ENCODE results near the gene ATP8B3.
"Not testable (repeated sequence)": the region's sequence is repeated elsewhere in the genome, so short reads cannot be mapped to it uniquely, and the experiment has no call there.

ATP8B3 gene

GRCh38 chr19:1774989-1775772, 36.9 kb downstream of the ATP8B3 start:
- in situ Hi-C loops (cut with HindIII; ENCODE audit: low sequenced_read_pairs), result no loop called here

DNA sequence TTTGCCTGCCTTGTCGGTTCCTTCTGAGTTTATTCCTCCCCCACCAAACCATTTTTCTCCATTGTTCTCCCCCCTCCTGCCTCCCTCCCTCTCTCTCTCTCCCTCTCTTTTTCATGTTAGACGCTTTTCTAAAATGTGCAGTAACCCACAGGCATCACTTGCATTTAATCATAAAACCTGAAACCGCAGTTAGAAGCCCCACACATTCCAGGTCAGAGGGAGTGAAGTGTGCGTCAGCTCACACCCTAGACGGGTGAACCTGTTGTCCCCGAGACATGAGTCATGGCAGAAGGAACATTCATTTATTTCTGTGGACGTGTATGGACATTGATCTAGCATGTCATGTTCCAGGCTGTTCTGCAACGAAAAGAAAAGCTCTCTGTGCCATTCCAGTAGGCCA, 38.9 kb downstream of the ATP8B3 start:
- in situ Hi-C loops (cut with HindIII; ENCODE audit: low sequenced_read_pairs), result no loop called here

GRCh38 chr19:1770866-1771576, 41.1 kb downstream of the ATP8B3 start:
- in situ Hi-C loops (cut with HindIII; ENCODE audit: low sequenced_read_pairs), result no loop called here

DNA sequence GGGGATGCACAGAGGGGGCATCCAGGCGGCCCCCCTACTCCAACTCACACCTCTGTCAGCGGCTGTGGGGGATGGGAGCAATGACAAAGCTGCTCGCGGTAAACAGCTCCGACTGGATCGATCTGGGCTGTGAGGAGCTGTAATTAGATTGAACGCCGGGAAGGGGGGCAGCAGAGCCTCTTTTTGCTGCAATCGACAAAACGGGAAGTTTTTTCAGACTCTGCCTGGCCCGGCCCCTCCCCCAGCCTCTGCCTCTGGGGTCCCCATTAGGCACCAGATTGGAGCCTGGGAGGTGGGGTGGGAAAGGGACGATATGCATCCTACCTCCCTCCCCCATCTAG, 42.5 kb downstream of the ATP8B3 start:
- in situ Hi-C loops (cut with HindIII; ENCODE audit: low sequenced_read_pairs), result no loop called here

- in situ Hi-C loops (cut with HindIII; ENCODE audit: low sequenced_read_pairs), result no loop called here
These were observed 43.0 kb downstream of the ATP8B3 start for GRCh38 chr19:1768918-1769644.

- in situ Hi-C loops (cut with HindIII; ENCODE audit: low sequenced_read_pairs), result no loop called here
These were observed 43.8 kb downstream of the ATP8B3 start for GRCh38 chr19:1768248-1768647.

GRCh38 chr19:1767464-1767933, 44.6 kb downstream of the ATP8B3 start:
- in situ Hi-C loops (cut with HindIII; ENCODE audit: low sequenced_read_pairs), result no loop called here

- in situ Hi-C loops (cut with HindIII; ENCODE audit: low sequenced_read_pairs), result no loop called here
These were observed 45.2 kb downstream of the ATP8B3 start for GRCh38 chr19:1766800-1767352.

DNA sequence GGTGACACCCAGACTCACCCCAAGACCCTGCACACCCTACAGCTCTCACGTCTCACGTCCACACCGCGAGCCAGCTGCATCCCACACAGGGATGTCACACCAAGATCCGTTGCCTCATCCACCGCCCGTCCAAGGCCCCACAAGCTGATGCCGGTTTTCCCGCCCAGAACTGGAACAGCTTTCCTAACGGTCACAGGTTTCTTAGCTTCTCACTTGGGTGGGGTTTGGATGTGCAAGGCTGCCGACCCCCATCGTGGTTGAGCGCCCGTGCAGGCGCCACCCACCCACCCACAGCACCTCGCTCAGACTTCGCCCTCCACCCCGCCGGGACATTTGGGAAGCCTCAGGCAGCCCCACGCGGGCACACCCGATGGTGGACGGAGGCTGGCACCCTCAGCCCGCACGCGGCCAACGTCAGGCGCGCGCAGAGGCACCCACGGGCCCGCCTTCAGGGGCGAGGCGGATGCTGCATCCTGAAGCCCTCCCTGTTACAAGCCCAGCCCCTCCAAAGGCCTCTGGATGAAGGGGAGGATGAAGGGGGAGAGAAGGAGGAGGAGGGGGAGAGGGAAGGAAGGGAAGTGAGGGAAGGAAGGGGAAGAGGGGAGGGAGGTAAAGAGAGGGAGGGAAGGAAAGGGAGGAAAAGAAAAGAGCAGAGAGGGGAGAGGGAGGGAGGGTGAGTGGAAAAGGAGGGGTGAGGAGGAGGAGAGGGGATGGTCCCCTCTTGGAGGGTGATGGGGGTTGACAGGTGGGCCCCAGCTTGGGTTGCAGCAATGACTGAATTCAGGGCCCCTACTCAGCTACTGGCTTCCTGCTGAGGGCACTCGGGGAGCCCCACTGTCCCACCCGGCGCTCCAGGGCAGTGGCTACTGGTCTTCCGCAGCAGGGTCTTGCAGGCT, 45.9 kb downstream of the ATP8B3 start:
- in situ Hi-C loops (cut with HindIII; ENCODE audit: low sequenced_read_pairs), result no loop called here

GRCh38 chr19:1765232-1765903, 46.7 kb downstream of the ATP8B3 start:
- in situ Hi-C loops (cut with HindIII; ENCODE audit: low sequenced_read_pairs), result no loop called here

DNA sequence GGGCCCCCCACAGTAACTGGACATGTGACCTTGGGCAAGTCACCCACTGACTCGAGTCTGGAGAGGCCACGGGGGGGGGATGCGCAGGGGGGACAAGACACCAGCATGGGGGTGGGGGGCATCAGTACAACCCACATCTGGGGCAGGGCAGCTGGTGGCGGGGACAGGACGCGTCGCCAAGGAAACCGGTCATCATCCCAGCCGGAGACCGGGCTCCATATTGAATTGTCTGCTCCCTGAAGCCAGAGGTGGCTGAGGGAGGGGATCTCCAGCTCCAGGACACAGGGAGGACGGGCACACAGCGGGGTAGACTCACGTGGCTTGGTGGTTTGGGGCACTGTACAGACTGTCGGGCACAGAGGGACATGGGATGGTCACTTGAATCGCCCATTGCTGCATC, 47.3 kb downstream of the ATP8B3 start:
- in situ Hi-C loops (cut with HindIII; ENCODE audit: low sequenced_read_pairs), result no loop called here

DNA sequence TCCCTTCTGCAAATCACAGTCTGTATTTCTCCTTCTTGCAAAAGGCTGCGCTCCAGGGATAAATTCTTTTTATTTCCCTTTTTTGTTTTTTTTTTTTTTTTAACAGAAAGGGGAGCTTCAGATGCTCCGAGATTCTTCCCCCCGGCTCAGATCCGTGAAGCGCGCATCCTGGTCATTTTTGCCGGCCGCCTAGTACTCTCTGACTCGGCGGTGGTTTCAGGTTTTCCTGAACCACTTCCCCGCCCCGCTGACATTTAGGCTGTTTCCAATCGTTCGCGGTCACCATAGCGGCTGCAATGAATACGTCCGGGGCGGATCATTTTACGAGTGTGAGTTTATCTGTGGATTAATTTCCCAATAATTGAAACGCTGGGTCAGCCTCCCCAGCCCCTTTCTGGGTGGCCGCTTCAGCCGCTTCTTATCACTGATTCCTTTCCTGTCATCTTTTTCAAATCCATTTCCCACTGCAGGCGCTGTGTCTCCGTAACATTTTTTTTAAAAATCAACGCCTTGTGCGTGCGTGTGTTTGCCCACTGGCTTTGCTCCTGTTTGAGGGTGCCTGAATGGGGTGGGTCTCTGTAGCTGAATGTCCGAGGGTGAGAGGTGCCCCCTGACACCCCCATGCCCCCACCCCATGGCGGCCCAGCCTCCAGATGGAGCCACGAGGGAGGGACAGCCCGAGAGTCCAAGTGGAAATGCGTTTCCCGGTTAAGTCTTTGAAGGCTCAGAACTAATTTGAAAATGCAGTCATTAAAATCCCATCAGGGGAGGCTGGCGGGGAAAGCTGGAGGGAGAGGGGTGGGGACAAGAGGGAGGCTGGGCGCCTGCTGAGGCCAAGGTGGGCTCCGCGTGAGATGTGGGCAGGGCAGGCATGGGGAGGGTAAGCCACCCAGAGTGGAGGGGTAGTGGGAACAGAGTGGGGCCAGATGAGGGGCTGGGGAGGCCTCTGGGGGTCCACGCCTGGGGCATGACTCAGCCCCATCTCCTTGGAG, 48.1 kb downstream of the ATP8B3 start:
- in situ Hi-C loops (cut with HindIII; ENCODE audit: low sequenced_read_pairs), result no loop called here

GRCh38 chr19:1762243-1763117, 49.6 kb downstream of the ATP8B3 start:
- in situ Hi-C loops (cut with HindIII; ENCODE audit: low sequenced_read_pairs), result no loop called here

GRCh38 chr19:1761528-1762242, 50.4 kb downstream of the ATP8B3 start:
- in situ Hi-C loops (cut with HindIII; ENCODE audit: low sequenced_read_pairs), result no loop called here

DNA sequence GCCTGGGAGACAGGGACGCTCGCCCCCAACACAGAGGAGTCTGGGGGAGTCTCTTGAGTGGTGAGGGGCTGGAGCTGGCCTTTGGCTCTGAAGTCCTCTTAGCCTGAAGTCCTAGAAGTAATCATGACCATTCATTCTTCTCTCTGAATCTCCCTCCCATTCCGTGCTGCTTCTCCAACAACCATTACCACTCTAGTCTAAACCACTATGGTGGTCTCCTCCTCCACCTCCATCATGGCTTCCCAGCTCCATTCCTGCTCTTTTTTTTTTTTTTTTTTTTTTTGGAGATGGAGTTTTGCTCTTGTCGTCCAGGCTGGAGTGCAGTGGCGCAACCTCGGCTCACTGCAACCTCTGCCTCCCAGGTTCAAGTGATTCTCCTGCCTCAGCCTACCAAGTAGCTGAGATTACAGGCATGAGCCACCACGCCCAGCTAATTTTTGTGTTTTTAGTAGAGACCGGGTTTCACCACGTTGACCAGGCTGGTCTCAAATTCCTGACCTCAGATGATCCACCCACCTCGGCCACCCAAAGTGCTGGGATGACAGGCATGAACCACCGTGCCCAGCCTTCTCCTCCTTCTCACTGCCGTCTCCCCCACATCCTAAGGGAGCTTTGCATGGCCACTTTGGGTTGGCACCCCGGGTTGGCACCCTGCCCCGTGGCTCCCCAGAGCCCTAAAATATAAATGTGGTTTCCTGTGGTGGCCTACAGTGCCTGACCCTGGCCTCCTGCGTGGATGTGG, 51.1 kb downstream of the ATP8B3 start:
- in situ Hi-C loops (cut with HindIII; ENCODE audit: low sequenced_read_pairs), result not testable (repeated sequence)

DNA sequence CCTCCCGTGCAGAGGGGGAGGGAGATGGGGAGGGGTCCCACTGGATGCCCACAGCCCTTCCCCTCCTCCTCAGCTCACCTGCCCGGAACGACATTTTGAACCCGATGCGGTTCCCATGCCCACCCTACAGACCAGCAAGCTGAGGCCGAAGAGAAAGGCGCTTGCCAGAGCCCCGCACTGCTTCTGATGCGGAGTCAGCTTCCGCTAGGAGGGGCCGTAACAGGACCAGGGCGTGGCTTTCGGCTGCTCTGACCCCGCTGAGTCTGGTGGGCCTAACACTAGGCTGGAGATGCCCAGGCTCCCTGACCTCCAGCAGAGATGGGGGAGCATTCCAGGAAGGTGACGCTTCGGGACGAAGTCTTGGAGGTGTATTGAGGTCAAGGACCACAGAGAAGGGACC, 52.1 kb downstream of the ATP8B3 start:
- in situ Hi-C loops (cut with HindIII; ENCODE audit: low sequenced_read_pairs), result no loop called here
